Dedifferentiated amniotic fluid mesenchymal stem cell (primary cell): ENCODE results near the gene A4GNT.

Source experiments
- DNase-seq: peaks from one replicate; pipeline ENCODE4 v3.0.0-alpha.2; 2016; ENCODE audit errors: extremely low spot score

A4GNT gene

DNA sequence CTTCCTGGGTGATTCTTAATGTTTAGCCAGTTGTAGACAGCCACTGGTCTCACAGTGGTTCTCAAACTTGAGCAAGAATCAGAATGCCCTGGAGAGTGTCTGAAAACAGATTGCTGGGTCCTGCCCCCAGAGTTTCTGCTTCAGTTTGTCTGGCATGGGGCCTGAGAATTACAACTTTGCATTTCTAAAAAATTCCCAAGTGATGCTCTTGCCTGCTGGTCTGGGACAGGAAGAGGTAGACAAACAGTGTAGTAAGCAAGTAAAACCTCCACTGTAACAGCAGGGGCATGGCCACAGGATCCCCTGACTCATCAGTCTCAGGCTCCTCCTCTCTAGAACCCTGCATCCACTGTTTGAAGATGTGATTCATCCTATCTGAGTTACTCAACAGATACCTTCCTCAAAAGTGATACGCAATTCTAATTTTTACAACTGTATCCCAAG is 53.3 kb downstream of the A4GNT start:
- DNase-seq = peak; percentile 60

DNA sequence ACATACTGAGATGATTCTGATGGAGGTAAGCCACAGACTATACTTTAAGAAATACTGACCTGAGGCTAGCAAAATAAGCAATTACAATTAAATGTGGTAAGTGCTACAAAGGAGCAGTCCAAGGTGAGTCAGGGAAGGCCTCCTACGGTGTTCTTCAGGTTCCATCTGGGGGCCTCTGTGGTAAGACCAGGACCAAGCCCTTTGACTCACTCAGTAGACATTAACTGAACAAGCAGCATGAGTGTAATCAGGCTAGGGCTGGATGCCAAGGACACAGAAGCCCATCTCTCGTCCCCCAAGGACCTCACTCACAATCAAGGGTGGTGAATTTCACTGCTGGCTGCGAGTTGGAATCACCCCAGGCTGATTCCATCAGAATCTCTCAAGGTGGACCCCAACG is 54.1 kb downstream of the A4GNT start:
- DNase-seq = no peak
